Measurements from ENCODE around the gene PRR5. TPM values are rescaled to one million over a fixed set of nuclear protein-coding genes. Genes with fewer than 3 reads are reported as not detected.

Gene PRR5
- total and polyA plus RNA-seq, 2 donors (not counting 1 experiment from before 2014, with no cell fraction given): 2.4 to 8.6 TPM

DNA sequence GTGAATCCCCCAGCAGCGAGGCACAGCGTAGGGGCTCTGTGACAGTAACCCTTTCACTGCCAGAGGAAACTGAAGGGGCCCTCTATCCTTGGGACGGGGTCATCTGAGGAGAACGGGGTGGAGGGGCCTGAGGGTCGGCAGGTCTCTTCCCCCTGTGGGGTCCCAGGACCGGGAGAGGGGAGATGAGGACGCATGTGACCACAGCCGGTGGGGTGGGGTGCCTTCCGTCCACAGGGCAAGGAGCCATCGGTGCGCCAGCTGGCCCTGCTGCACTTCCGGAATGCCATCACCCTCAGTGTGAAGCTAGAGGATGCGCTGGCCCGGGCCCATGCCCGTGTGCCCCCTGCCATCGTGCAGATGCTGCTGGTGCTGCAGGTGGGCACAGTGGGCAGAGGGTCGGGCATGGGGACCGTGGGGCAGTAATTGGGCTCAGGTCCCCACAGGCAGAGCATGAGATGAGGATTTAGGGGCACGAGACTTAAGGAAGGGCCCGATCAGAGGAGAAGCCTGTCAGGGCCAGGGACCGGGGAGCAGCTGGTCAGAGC, 30.1 kb downstream of the PRR5 start:
- no peaks in the 10 kb centered on the region for H3K79me2 ChIP-seq (ENCODE audit: control insufficient read depth, insufficient read depth, low read length)
- no peak overlapping the region for H3K4me2 ChIP-seq (ENCODE audit: extremely low read depth, insufficient read depth, low read length)
- H3K27me3 ChIP-seq (ENCODE audit: control insufficient read depth, insufficient read depth, low read length): peaks cover 9% of the 10 kb centered on the region
- H2AFZ ChIP-seq (ENCODE audit: low read length): no peak overlapping the region
- peaks cover 9% of the 10 kb centered on the region for H3K4me1 ChIP-seq (ENCODE audit: control insufficient read depth, extremely low read depth, insufficient read depth, low read length)
- no peak for DNase-seq (ENCODE audit: low read depth in 2 of 2)
- no peak overlapping the region for H3K4me3 ChIP-seq (replicated peaks in 1 of 4; ENCODE audit: control extremely low read depth in 1 of 4, insufficient read depth in 1 of 4, low read depth in 3 of 4, low read length in 4 of 4)
- no peak overlapping the region for H3K9ac ChIP-seq (ENCODE audit: insufficient read depth, low read length)
- no peaks in the 10 kb centered on the region for H3K9me3 ChIP-seq (ENCODE audit: control insufficient read depth, insufficient read depth, low read depth, low read length)
- no peak overlapping the region for H3K27ac ChIP-seq (ENCODE audit: insufficient read depth, low read length)
- H4K20me1 ChIP-seq (ENCODE audit: control insufficient read depth, extremely low read depth, insufficient read depth, low read length): no peaks in the 10 kb centered on the region
- no peaks in the 10 kb centered on the region for H3K36me3 ChIP-seq (ENCODE audit: control insufficient read depth, insufficient read depth, low read length)
- no peak for TF ChIP-seq EZH2 (IDR thresholded peaks at IDR 0.05; ENCODE audit: low read length, missing control alignments)
- TF ChIP-seq, protein P1, sequence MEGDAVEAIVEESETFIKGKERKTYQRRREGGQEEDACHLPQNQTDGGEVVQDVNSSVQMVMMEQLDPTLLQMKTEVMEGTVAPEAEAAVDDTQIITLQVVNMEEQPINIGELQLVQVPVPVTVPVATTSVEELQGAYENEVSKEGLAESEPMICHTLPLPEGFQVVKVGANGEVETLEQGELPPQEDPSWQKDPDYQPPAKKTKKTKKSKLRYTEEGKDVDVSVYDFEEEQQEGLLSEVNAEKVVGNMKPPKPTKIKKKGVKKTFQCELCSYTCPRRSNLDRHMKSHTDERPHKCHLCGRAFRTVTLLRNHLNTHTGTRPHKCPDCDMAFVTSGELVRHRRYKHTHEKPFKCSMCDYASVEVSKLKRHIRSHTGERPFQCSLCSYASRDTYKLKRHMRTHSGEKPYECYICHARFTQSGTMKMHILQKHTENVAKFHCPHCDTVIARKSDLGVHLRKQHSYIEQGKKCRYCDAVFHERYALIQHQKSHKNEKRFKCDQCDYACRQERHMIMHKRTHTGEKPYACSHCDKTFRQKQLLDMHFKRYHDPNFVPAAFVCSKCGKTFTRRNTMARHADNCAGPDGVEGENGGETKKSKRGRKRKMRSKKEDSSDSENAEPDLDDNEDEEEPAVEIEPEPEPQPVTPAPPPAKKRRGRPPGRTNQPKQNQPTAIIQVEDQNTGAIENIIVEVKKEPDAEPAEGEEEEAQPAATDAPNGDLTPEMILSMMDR (conservative IDR thresholded peaks at IDR 0.05 in 1 of 2, IDR thresholded peaks at IDR 0.05 in 1 of 2; ENCODE audit: low read depth in 1 of 2, low read length in 2 of 2): no peak

- H3K27me3 ChIP-seq (ENCODE audit: control insufficient read depth, insufficient read depth, low read length): peaks cover 13% of the 10 kb centered on the region
These were observed 30.7 kb downstream of the PRR5 start for GRCh38 chr22:44732661-44733060.

DNA sequence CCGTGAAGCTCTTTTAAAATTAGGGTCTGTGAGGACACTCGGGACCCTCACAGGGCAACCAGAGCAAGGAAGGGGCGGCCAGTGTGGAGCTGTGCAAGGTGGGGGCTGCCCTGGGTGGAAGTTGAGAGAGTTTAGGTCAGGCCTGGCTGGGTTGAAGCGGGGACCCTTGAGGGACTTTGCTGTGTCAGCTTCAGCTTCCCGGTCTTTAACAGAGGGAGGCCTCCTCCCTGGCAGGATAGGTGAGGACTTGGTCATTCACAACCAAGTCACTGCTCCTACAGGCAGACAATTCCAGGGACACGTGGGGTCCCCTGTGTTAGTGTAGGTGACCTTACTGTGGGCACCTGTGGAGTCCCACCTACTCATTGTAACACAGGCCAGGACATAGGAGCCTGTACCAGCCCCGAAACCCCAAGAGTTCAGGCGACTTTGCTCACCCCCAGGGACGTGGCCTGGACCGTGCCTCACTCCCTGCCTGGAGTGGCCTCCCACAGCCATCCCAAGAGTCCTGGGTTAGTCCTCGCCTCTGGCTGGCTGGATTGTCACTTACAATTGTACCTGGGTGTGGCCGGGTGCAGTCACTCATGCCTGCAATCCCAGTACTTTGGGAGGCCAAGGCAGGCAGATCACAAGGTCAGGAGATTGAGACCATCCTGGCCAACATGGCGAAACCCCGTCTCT, 31.6 kb downstream of the PRR5 start:
- Histone ChIP-seq H3K79me2 (ENCODE audit: control insufficient read depth, insufficient read depth, low read length) (no peaks in the 10 kb centered on the region), H3K4me1 (ENCODE audit: control insufficient read depth, extremely low read depth, insufficient read depth, low read length) (peaks cover 9% of the 10 kb centered on the region), H3K9me3 (ENCODE audit: control insufficient read depth, insufficient read depth, low read depth, low read length) (no peaks in the 10 kb centered on the region), H4K20me1 (ENCODE audit: control insufficient read depth, extremely low read depth, insufficient read depth, low read length) (no peaks in the 10 kb centered on the region), H3K27ac (ENCODE audit: insufficient read depth, low read length) (no peak overlapping the region), H3K4me3 (replicated peaks in 1 of 4; ENCODE audit: control extremely low read depth in 1 of 4, insufficient read depth in 1 of 4, low read depth in 3 of 4, low read length in 4 of 4) (no peak overlapping the region), H3K4me2 (ENCODE audit: extremely low read depth, insufficient read depth, low read length) (no peak overlapping the region), H3K36me3 (ENCODE audit: control insufficient read depth, insufficient read depth, low read length) (no peaks in the 10 kb centered on the region), H3K27me3 (ENCODE audit: control insufficient read depth, insufficient read depth, low read length) (peaks cover 13% of the 10 kb centered on the region), H3K9ac (ENCODE audit: insufficient read depth, low read length) (no peak overlapping the region), H2AFZ (ENCODE audit: low read length) (no peak overlapping the region)
- TF ChIP-seq, protein P1 (conservative IDR thresholded peaks at IDR 0.05 in 1 of 2, IDR thresholded peaks at IDR 0.05 in 1 of 2; ENCODE audit: low read depth in 1 of 2, low read length in 2 of 2): no peak
- TF ChIP-seq EZH2 (IDR thresholded peaks at IDR 0.05; ENCODE audit: low read length, missing control alignments): no peak
- no peak for DNase-seq (ENCODE audit: low read depth in 2 of 2)

More at GRCh38 chr22:44732661-44733060, 30.7 kb downstream of the PRR5 start:
- Histone ChIP-seq H4K20me1 (ENCODE audit: control insufficient read depth, extremely low read depth, insufficient read depth, low read length) (no peaks in the 10 kb centered on the region), H3K79me2 (ENCODE audit: control insufficient read depth, insufficient read depth, low read length) (no peaks in the 10 kb centered on the region), H3K4me3 (replicated peaks in 1 of 4; ENCODE audit: control extremely low read depth in 1 of 4, insufficient read depth in 1 of 4, low read depth in 3 of 4, low read length in 4 of 4) (no peak overlapping the region), H2AFZ (ENCODE audit: low read length) (no peak overlapping the region), H3K27ac (ENCODE audit: insufficient read depth, low read length) (no peak overlapping the region), H3K4me1 (ENCODE audit: control insufficient read depth, extremely low read depth, insufficient read depth, low read length) (peaks cover 9% of the 10 kb centered on the region), H3K9me3 (ENCODE audit: control insufficient read depth, insufficient read depth, low read depth, low read length) (no peaks in the 10 kb centered on the region), H3K4me2 (ENCODE audit: extremely low read depth, insufficient read depth, low read length) (no peak overlapping the region), H3K9ac (ENCODE audit: insufficient read depth, low read length) (no peak overlapping the region), H3K36me3 (ENCODE audit: control insufficient read depth, insufficient read depth, low read length) (no peaks in the 10 kb centered on the region)
- DNase-seq (ENCODE audit: low read depth in 2 of 2): no peak
- TF ChIP-seq, protein P1 (conservative IDR thresholded peaks at IDR 0.05 in 1 of 2, IDR thresholded peaks at IDR 0.05 in 1 of 2; ENCODE audit: low read depth in 1 of 2, low read length in 2 of 2): no peak
- no peak for TF ChIP-seq EZH2 (IDR thresholded peaks at IDR 0.05; ENCODE audit: low read length, missing control alignments)
